GM12878 (cell line): Measurements from ENCODE around the gene LRRC56. TPM values are rescaled to one million over a fixed set of nuclear protein-coding genes. Genes with fewer than 3 reads are reported as not detected.
A peak's percentile ranks its signal among the peaks of the same experiment; 100 is the strongest.

Source experiments
- ATF2 ChIP-seq: IDR thresholded peaks from 2 replicates; pipeline ENCODE4 v1.6.1; 2012; ENCODE audit warnings: low read length, inconsistent platforms
- BACH1 ChIP-seq: fragments of 450-650 bp; IDR thresholded peaks from 2 replicates; pipeline ENCODE4 v1.6.1; 2017; ENCODE audit warnings: mild to moderate bottlenecking, borderline replicate concordance
- CHD1 ChIP-seq: IDR thresholded peaks from 2 replicates; pipeline ENCODE4 v1.6.1; 2012; ENCODE audit warnings: low read depth, low read length, improper control_type of control experiment
- DPF2 ChIP-seq: fragments of 450-650 bp; IDR thresholded peaks from 2 replicates; pipeline ENCODE4 v1.6.1; 2017; ENCODE audit warnings: mild to moderate bottlenecking
- E2F8 ChIP-seq: fragments of 450-650 bp; IDR thresholded peaks from 2 replicates; pipeline ENCODE4 v1.6.1; 2018; ENCODE audit warnings: mild to moderate bottlenecking, low read depth, moderate library complexity; ENCODE audit not compliant: partially characterized antibody
- HCFC1 ChIP-seq: fragments of 150-350 bp; IDR thresholded peaks from 2 replicates; pipeline ENCODE4 v1.6.1; 2014; ENCODE audit warnings: low read length
- KAT2A ChIP-seq: conservative IDR thresholded peaks from 2 replicates; pipeline ENCODE4 v1.6.1; 2011; ENCODE audit warnings: low read depth, low read length; ENCODE audit not compliant: control insufficient read depth
- KDM1A ChIP-seq: fragments of 200-600 bp; sonication (generic); IDR thresholded peaks from 2 replicates; pipeline ENCODE4 v1.6.1; 2016; ENCODE audit warnings: borderline replicate concordance
- LARP7 ChIP-seq: fragments of 450-650 bp; IDR thresholded peaks from 2 replicates; pipeline ENCODE4 v1.6.1; 2017; ENCODE audit warnings: mild to moderate bottlenecking
- MXI1 ChIP-seq: fragments of 150-350 bp; IDR thresholded peaks from 2 replicates; pipeline ENCODE4 v1.6.1; 2011; ENCODE audit warnings: low read depth, mild to moderate bottlenecking, inconsistent platforms, low read length, improper control_type of control experiment
- NBN ChIP-seq: fragments of 450-650 bp; IDR thresholded peaks from 2 replicates; pipeline ENCODE4 v1.6.1; 2016
- NR2C1 ChIP-seq: fragments of 450-650 bp; IDR thresholded peaks from 2 replicates; pipeline ENCODE4 v1.6.1; 2017; ENCODE audit warnings: antibody characterized with exemption, mild to moderate bottlenecking, moderate library complexity
- NRF1 ChIP-seq: conservative IDR thresholded peaks from 2 replicates; pipeline ENCODE4 v1.6.1; 2011; ENCODE audit warnings: mild to moderate bottlenecking, low read depth, low read length, improper control_type of control experiment
- PAX5 ChIP-seq: IDR thresholded peaks from 2 replicates; pipeline ENCODE4 v1.6.1; 2011; ENCODE audit warnings: low read depth, low read length, borderline replicate concordance
- POLR2A ChIP-seq: IDR thresholded peaks from 2 replicates; pipeline ENCODE4 v1.6.1; 2011; ENCODE audit warnings: low read depth, mild to moderate bottlenecking, low read length
- SIX5 ChIP-seq: IDR thresholded peaks from 2 replicates; pipeline ENCODE4 v1.6.1; 2011; ENCODE audit warnings: mild to moderate bottlenecking, low read depth, low read length, moderate library complexity; ENCODE audit not compliant: severe bottlenecking
- SMARCA5 ChIP-seq: fragments of 450-650 bp; IDR thresholded peaks from 2 replicates; pipeline ENCODE4 v1.6.1; 2017; ENCODE audit warnings: mild to moderate bottlenecking
- SPI1 ChIP-seq: IDR thresholded peaks from 2 replicates; pipeline ENCODE4 v1.6.1; 2011; ENCODE audit warnings: low read depth, mild to moderate bottlenecking, low read length, moderate library complexity, borderline replicate concordance; ENCODE audit not compliant: insufficient read depth
- SRF ChIP-seq, 2 experiments: IDR thresholded peaks; 2 replicates each; pipeline ENCODE4 v1.6.1; 2011; ENCODE audit warnings: low read depth in 2 of 2, low read length in 2 of 2, mild to moderate bottlenecking in 1 of 2, moderate library complexity in 1 of 2
- TBL1XR1 ChIP-seq: IDR thresholded peaks from 2 replicates; pipeline ENCODE4 v1.6.1; 2012; ENCODE audit warnings: low read depth, low read length, improper control_type of control experiment
- TCF3 ChIP-seq: IDR thresholded peaks from 2 replicates; pipeline ENCODE4 v1.6.1; 2012; ENCODE audit warnings: low read depth, mild to moderate bottlenecking, low read length, borderline replicate concordance; ENCODE audit not compliant: insufficient read depth
- WRNIP1 ChIP-seq: IDR thresholded peaks from 2 replicates; pipeline ENCODE4 v1.6.1; 2011; ENCODE audit warnings: low read depth, low read length, improper control_type of control experiment, borderline replicate concordance
- ZNF217 ChIP-seq: fragments of 450-650 bp; IDR thresholded peaks from 2 replicates; pipeline ENCODE4 v1.6.1; 2017; ENCODE audit warnings: antibody characterized with exemption, mild to moderate bottlenecking
- ZNF687 ChIP-seq: fragments of 450-650 bp; IDR thresholded peaks from 2 replicates; pipeline ENCODE4 v1.6.1; 2017; ENCODE audit warnings: mild to moderate bottlenecking, moderate library complexity
- polyA plus RNA-seq, 11 experiments: library from polyadenylated mRNA; depleted of rRNA in 4 of 11; unstranded in 6 of 11; stranded (reverse) in 5 of 11; fragments of >200 nt; fragmentation: Nextera tagmentation in 4 of 11; fragmentation: Illumina TruSeq in 1 of 11; extraction: Ambion mirVana in 4 of 11; extraction: Trizol in 1 of 11; gene quantifications; 1 replicate in 1 of 11; 2 replicates in 10 of 11; pipeline versions ENCODE4 v1.2.1 to v1.2.3, GENCODE V29; 2011 to 2016; ENCODE audit warnings: inconsistent platforms in 2 of 11, missing spikeins in 2 of 11, low read depth in 1 of 11
- total RNA-seq, 4 experiments: library from RNA; depleted of rRNA in 3 of 4; stranded (reverse); fragments of >200 nt in 3 of 4; fragmentation: Illumina TruSeq in 1 of 4; extraction: Trizol in 1 of 4; gene quantifications; 2 replicates each; pipeline versions ENCODE4 v1.2.1 to v1.2.3, GENCODE V29; 2013 to 2021

LRRC56 gene
- total and polyA plus RNA-seq, 10 of the 15 experiments (the other 5 are each of a cell fraction or from before 2014, with no cell fraction given), result 0.02 to 1.9 (median 0.75) TPM; not detected in 1

GRCh38 chr11:568306-569157 lies 31.2 kb downstream of the LRRC56 start (continued):
- no peak; the same call in none of the 2 replicates for TF ChIP-seq ZNF687
- no peak for TF ChIP-seq KAT2A
- peak; percentile 81 for TF ChIP-seq POLR2A
- no peak for TF ChIP-seq TBL1XR1
- 0 out of 4 replicates have a peak, but pooled peaks of 1 of the 2 experiments have one; percentile 14 for TF ChIP-seq SRF (IDR thresholded peaks at IDR 0.05; ENCODE audit: low read depth in 2 of 2, low read length in 2 of 2)
- no peak for TF ChIP-seq NBN
- peak; percentile 61; the same call in 1 of the 2 replicates for TF ChIP-seq ZNF217
- no peak; the same call in none of the 2 replicates for TF ChIP-seq DPF2
- TF ChIP-seq KDM1A, result no peak
- TF ChIP-seq CHD1, result peak; percentile 98
- TF ChIP-seq LARP7, result peak; percentile 95
- TF ChIP-seq NRF1, result no peak
- TF ChIP-seq ATF2, result no peak
- TF ChIP-seq E2F8, result no peak
- peak; percentile 59; the same call in 1 of the 2 replicates for TF ChIP-seq SMARCA5
- TF ChIP-seq SPI1, result no peak
- TF ChIP-seq BACH1, result peak; percentile 98
- TF ChIP-seq SIX5, result no peak
- peak; percentile 57; the same call in 1 of the 2 replicates for TF ChIP-seq MXI1
- peak; percentile 95 for TF ChIP-seq TCF3
- no peak for TF ChIP-seq HCFC1
- TF ChIP-seq PAX5, result 0 out of 2 replicates have a peak, but pooled peaks have one; percentile 4
- TF ChIP-seq NR2C1, result peak; percentile 44
- no peak for TF ChIP-seq WRNIP1
